K562 (cell line): ENCODE measurements around the gene CCDC102B. TPM values are rescaled to one million over a fixed set of nuclear protein-coding genes. Genes with fewer than 3 reads are reported as not detected.

Source experiments
- ATAC-seq: fragments of 200-7000 bp; cut with Tn5 transposase; 3 replicates; pipeline ENCODE4 v1.9.1; 2020; ENCODE audit warnings: moderate library complexity
- BruUV-seq: library from RNA; stranded (reverse); fragments of 400-500 nt; replicated peaks from 2 replicates; lab custom pipeline; 2021; lab: Mats Ljungman, UMichigan
- CTCF ChIA-PET: fragments of 300-600 bp; formaldehyde crosslinking; extraction: SDS; loops from one replicate; lab custom pipeline; 2021; ENCODE audit warnings: low intra/inter-chr PET ratio; lab: Yijun Ruan, JAX
- POLR2A ChIA-PET: fragments of 300-600, 350-650 bp; sonication (Branson Sonifier 250); formaldehyde crosslinking; extraction: SDS; loops from one replicate; lab custom pipeline; 2021; ENCODE audit warnings: antibody characterized with exemption, inconsistent platforms; lab: Yijun Ruan, JAX
- DNase-seq, 4 experiments: peaks; one replicate each; pipeline versions ENCODE4 v3.0.0 to v3.0.0-alpha.2; 2011 to 2018; ENCODE audit warnings: low spot score in 3 of 4, mixed read lengths in 3 of 4; ENCODE audit errors: extremely low read depth in 1 of 4
- FAIRE-seq: peaks from 2 replicates; lab custom pipeline; 2011; peaks lifted over from hg19 to GRCh38; lab: Jason Lieb, UNC
- H2AFZ ChIP-seq: 2 replicates; pipeline ENCODE4 v1.6.0; 2011; ENCODE audit warnings: low read depth, low read length, control low read depth, inconsistent platforms
- H3K27ac ChIP-seq: fragments of 200-600 bp; 3 replicates; pipeline ENCODE4 v1.8.0; 2011; ENCODE audit warnings: low read depth, mild to moderate bottlenecking, control low read depth, inconsistent platforms, low read length, moderate library complexity, mixed read lengths; ENCODE audit errors: extremely low read depth
- H3K27me3 ChIP-seq, 2 experiments: fragments of 300-600 bp in 1 of 2; 2 replicates in 1 of 2; 3 replicates in 1 of 2; pipeline versions ENCODE4 v1.6.0 to v1.8.0; 2011; ENCODE audit warnings: inconsistent platforms in 2 of 2, low read length in 2 of 2, mild to moderate bottlenecking in 1 of 2, mixed read lengths in 1 of 2, moderate library complexity in 1 of 2; ENCODE audit not compliant: control insufficient read depth in 2 of 2, insufficient read depth in 2 of 2
- H3K36me3 ChIP-seq: fragments of 300-600 bp; 3 replicates; pipeline ENCODE4 v1.8.0; 2011; ENCODE audit warnings: mild to moderate bottlenecking, low read length, inconsistent platforms; ENCODE audit not compliant: control insufficient read depth, insufficient read depth
- H3K4me1 ChIP-seq, 2 experiments: fragments of 200-600 bp in 1 of 2; replicated peaks in 1 of 2; 2 replicates in 1 of 2; 3 replicates in 1 of 2; pipeline versions ENCODE4 v1.5.1 to v1.8.0; 2011; ENCODE audit warnings: inconsistent platforms in 2 of 2, low read length in 2 of 2, mild to moderate bottlenecking in 1 of 2, mixed read lengths in 1 of 2, moderate library complexity in 1 of 2; ENCODE audit not compliant: control insufficient read depth in 2 of 2, insufficient read depth in 2 of 2
- H3K4me2 ChIP-seq: 2 replicates; pipeline ENCODE4 v1.6.1; 2011; ENCODE audit warnings: low read length, control low read depth, inconsistent platforms, mixed read lengths; ENCODE audit not compliant: insufficient read depth
- H3K4me3 ChIP-seq: fragments of 200-600 bp; sonication (generic), shearing (Covaris generic); 2 replicates; pipeline ENCODE4 v1.5.1; 2016; ENCODE audit warnings: control low read depth, inconsistent platforms
- H3K79me2 ChIP-seq: fragments of 200-600 bp; 3 replicates; pipeline ENCODE4 v1.8.0; 2011; ENCODE audit warnings: low read length, inconsistent platforms; ENCODE audit not compliant: control insufficient read depth, insufficient read depth
- H3K9ac ChIP-seq, 2 experiments: 2 replicates each; pipeline versions ENCODE4 v1.6.0 to v1.6.1; 2011; ENCODE audit warnings: low read depth in 2 of 2, low read length in 2 of 2, control low read depth in 1 of 2, inconsistent platforms in 1 of 2, mild to moderate bottlenecking in 1 of 2, mixed read lengths in 1 of 2; ENCODE audit not compliant: insufficient read depth in 1 of 2
- H3K9me1 ChIP-seq: one replicate; pipeline ENCODE4 v1.6.0; 2011; ENCODE audit warnings: inconsistent platforms, mild to moderate bottlenecking, low read length, moderate library complexity; ENCODE audit not compliant: control insufficient read depth, insufficient read depth
- H3K9me3 ChIP-seq: replicated peaks from 2 replicates; pipeline ENCODE4 v1.5.1; 2011; ENCODE audit warnings: low read depth, low read length, inconsistent platforms; ENCODE audit not compliant: control insufficient read depth, insufficient read depth
- H4K20me1 ChIP-seq: replicated peaks from 2 replicates; pipeline ENCODE4 v1.6.1; 2011; ENCODE audit warnings: low read length, inconsistent platforms, mixed read lengths; ENCODE audit not compliant: control insufficient read depth, insufficient read depth
- CBFB ChIP-seq: sonication (generic); formaldehyde crosslinking; IDR thresholded peaks from 2 replicates; pipeline ENCODE4 v1.4.0; 2020; ENCODE audit warnings: mild to moderate bottlenecking, missing genetic modification reagents
- COPS2 ChIP-seq: fragments of 450-650 bp; conservative IDR thresholded peaks from 2 replicates; pipeline ENCODE4 v1.6.1; 2016; ENCODE audit warnings: mild to moderate bottlenecking, moderate library complexity
- EZH2 ChIP-seq: IDR thresholded peaks from 2 replicates; pipeline ENCODE4 v1.6.1; 2012; ENCODE audit warnings: low read depth, mild to moderate bottlenecking, inconsistent platforms, low read length, borderline replicate concordance
- HES1 ChIP-seq: fragments of 450-650 bp; IDR thresholded peaks from 2 replicates; pipeline ENCODE4 v1.6.1; 2016; ENCODE audit warnings: low read depth, mild to moderate bottlenecking, moderate library complexity
- JUND ChIP-seq, 2 experiments: IDR thresholded peaks; 2 replicates in 1 of 2; 3 replicates in 1 of 2; pipeline ENCODE4 v1.6.1; 2011; ENCODE audit warnings: borderline replicate concordance in 2 of 2, low read depth in 2 of 2, low read length in 2 of 2, improper control_type of control experiment in 1 of 2, missing biosample characterization in 1 of 2, missing genetic modification characterization in 1 of 2, missing genetic modification reagents in 1 of 2
- MCM3 ChIP-seq: fragments of 450-650 bp; IDR thresholded peaks from 2 replicates; pipeline ENCODE4 v1.6.1; 2016
- NFIC ChIP-seq: fragments of 450-650 bp; IDR thresholded peaks from 2 replicates; pipeline ENCODE4 v1.6.1; 2017; ENCODE audit warnings: mild to moderate bottlenecking, inconsistent platforms
- NR2F6 ChIP-seq: fragments of 450-650 bp; formaldehyde crosslinking; IDR thresholded peaks from 2 replicates; pipeline ENCODE4 v1.4.0; 2020; ENCODE audit warnings: mild to moderate bottlenecking
- PATZ1 ChIP-seq: fragments of 250-450 bp; sonication (Bioruptor Pico); IDR thresholded peaks from 2 replicates; pipeline ENCODE4 v1.5.0; 2020; ENCODE audit warnings: mild to moderate bottlenecking, borderline replicate concordance
- PHB ChIP-seq: fragments of 250-450 bp; sonication (Bioruptor Pico); IDR thresholded peaks from 2 replicates; pipeline ENCODE4 v1.5.0; 2021
- PKNOX1 ChIP-seq: fragments of 450-650 bp; IDR thresholded peaks from 2 replicates; pipeline ENCODE4 v1.6.1; 2016
- PML ChIP-seq: IDR thresholded peaks from 2 replicates; pipeline ENCODE4 v1.6.1; 2012; ENCODE audit warnings: low read length, inconsistent platforms
- POLR2G ChIP-seq: fragments of 200-400 bp; formaldehyde crosslinking; IDR thresholded peaks from 2 replicates; pipeline ENCODE4 v1.6.1; 2017; ENCODE audit warnings: low read depth, mild to moderate bottlenecking, antibody characterized with exemption, low read length, moderate library complexity
- RAD21 ChIP-seq, 2 experiments: fragments of 250-450 bp in 1 of 2; fragments of 450-650 bp in 1 of 2; sonication (Bioruptor Pico) in 1 of 2; formaldehyde crosslinking in 1 of 2; IDR thresholded peaks in 1 of 2; conservative IDR thresholded peaks in 1 of 2; 2 replicates each; pipeline versions ENCODE4 v1.4.0 to v1.8.0; 2020 to 2022; ENCODE audit warnings: mild to moderate bottlenecking in 2 of 2, moderate library complexity in 1 of 2
- TAF15 ChIP-seq: fragments of 200-400 bp; formaldehyde crosslinking; IDR thresholded peaks from 2 replicates; pipeline ENCODE4 v1.6.1; 2017; ENCODE audit warnings: mild to moderate bottlenecking, low read depth, low read length, moderate library complexity
- ZNF217 ChIP-seq: sonication (generic); formaldehyde crosslinking; IDR thresholded peaks from 2 replicates; pipeline ENCODE4 v1.8.0; 2022; ENCODE audit warnings: mild to moderate bottlenecking, missing genetic modification reagents
- ZNF695 ChIP-seq: fragments of 450-650 bp; formaldehyde crosslinking; IDR thresholded peaks from 2 replicates; pipeline ENCODE4 v1.4.0; 2020; ENCODE audit warnings: mild to moderate bottlenecking, moderate library complexity
- ZSCAN32 ChIP-seq: fragments of 450-650 bp; formaldehyde crosslinking; IDR thresholded peaks from 2 replicates; pipeline ENCODE4 v1.4.0; 2020; ENCODE audit warnings: mild to moderate bottlenecking, moderate library complexity
- WGBS: fragments of 100-300 bp; shearing (Covaris generic); methylation state at CpG from one replicate; pipeline ENCODE4 v1.1.6; 2016; ENCODE audit warnings: low coverage, mixed read lengths; ENCODE audit not compliant: insufficient coverage; ENCODE audit errors: missing lambda C conversion rate; 5-methylcytosine and 5-hydroxymethylcytosine counted together
- in situ Hi-C: fragments of 300-500 bp; cut with MboI; formaldehyde crosslinking; loops from 4 replicates; pipeline ENCODE4 v1.15.0; 2018; ENCODE audit warnings: inconsistent platforms, mixed read lengths
- intact Hi-C: fragments of 100-400 bp; cut with micrococcal nuclease; formaldehyde crosslinking; loops from 2 replicates; pipeline ENCODE4 v1.14.2; 2022
- polyA plus RNA-seq, 8 experiments: library from polyadenylated mRNA; depleted of rRNA in 4 of 8; stranded (reverse) in 5 of 8; unstranded in 3 of 8; fragments of >200 nt; fragmentation: Nextera tagmentation in 2 of 8; fragmentation: Illumina TruSeq in 1 of 8; extraction: Ambion mirVana in 2 of 8; extraction: Trizol in 1 of 8; gene quantifications; 2 replicates each; pipeline versions ENCODE4 v1.2.1 to v1.2.3, GENCODE V29; 2011 to 2014; ENCODE audit warnings: inconsistent platforms in 1 of 8, missing spikeins in 1 of 8
- total RNA-seq, 7 experiments: library from RNA; depleted of rRNA in 6 of 7; stranded (reverse); fragments of >200 nt in 6 of 7; fragmentation: Illumina TruSeq in 2 of 7; extraction: Trizol in 2 of 7; gene quantifications; 2 replicates each; pipeline versions ENCODE4 v1.2.1 to v1.2.3, GENCODE V29; 2011 to 2021; ENCODE audit warnings: low replicate concordance in 1 of 7

CCDC102B gene
- total and polyA plus RNA-seq, 9 of the 15 experiments (the other 6 are each of a cell fraction or from before 2014, with no cell fraction given) = 0.18 to 1.5 (median 0.73) TPM

- TF ChIP-seq PML (no peak), NFIC (no peak), TAF15 (no peak), ZSCAN32 (no peak)
Measured at GRCh38 chr18:68865021-68865420, 67.1 kb downstream of the CCDC102B start (continued).

GRCh38 chr18:68865503-68865902 lies 67.6 kb downstream of the CCDC102B start:
- no peak overlapping the region for H3K4me3 ChIP-seq
- H3K27ac ChIP-seq = no peak overlapping the region
- H2AFZ ChIP-seq = no peak overlapping the region
- H3K9me3 ChIP-seq = no peaks in the 10 kb centered on the region
- H3K27me3 ChIP-seq = no peaks in the 10 kb centered on the region
- H4K20me1 ChIP-seq = no peaks in the 10 kb centered on the region
- BruUV-seq = no TSS peak
- no peak overlapping the region for H3K4me2 ChIP-seq
- DNase-seq (no peak), FAIRE-seq (no peak), ATAC-seq (no peak)
- H3K9ac ChIP-seq = no peak overlapping the region
- no peaks in the 10 kb centered on the region for H3K79me2 ChIP-seq
- no peaks in the 10 kb centered on the region for H3K9me1 ChIP-seq
- intact Hi-C loops (no loop called here), in situ Hi-C loops (no loop called here)
- H3K4me1 ChIP-seq = no peaks in the 10 kb centered on the region
- H3K36me3 ChIP-seq = no peaks in the 10 kb centered on the region
- 0% methylated on average over 3 of the region's 3 CpGs for WGBS
- ChIA-PET POLR2A (no interaction called here), CTCF (no interaction called here)
- TF ChIP-seq RAD21 (CRISPR knock-in tag; conservative IDR thresholded peaks at IDR 0.05 in 1 of 2, IDR thresholded peaks at IDR 0.05 in 1 of 2) (no peak), EZH2 (no peak), COPS2 (no peak), ZNF217 (CRISPR knock-in tag) (no peak), CBFB (CRISPR knock-in tag) (no peak), PATZ1 (CRISPR knock-in tag) (no peak), PHB (no peak), POLR2G (no peak), JUND (IDR thresholded peaks at IDR 0.05; ENCODE audit: borderline replicate concordance, low read depth, low read length) (no peak), JUND (tag; IDR thresholded peaks at IDR 0.05; ENCODE audit: borderline replicate concordance, low read depth, low read length) (no peak), NR2F6 (CRISPR knock-in tag) (no peak), HES1 (no peak), MCM3 (no peak), PKNOX1 (no peak), ZNF695 (no peak)
